Effector CD8-positive, alpha-beta T cell (primary cell): ENCODE results near the gene SLC66A2.

Source experiments
- DNase-seq: peaks from one replicate; lab custom pipeline; 2025; lab: John Stamatoyannopoulos, UW

SLC66A2 gene

DNA sequence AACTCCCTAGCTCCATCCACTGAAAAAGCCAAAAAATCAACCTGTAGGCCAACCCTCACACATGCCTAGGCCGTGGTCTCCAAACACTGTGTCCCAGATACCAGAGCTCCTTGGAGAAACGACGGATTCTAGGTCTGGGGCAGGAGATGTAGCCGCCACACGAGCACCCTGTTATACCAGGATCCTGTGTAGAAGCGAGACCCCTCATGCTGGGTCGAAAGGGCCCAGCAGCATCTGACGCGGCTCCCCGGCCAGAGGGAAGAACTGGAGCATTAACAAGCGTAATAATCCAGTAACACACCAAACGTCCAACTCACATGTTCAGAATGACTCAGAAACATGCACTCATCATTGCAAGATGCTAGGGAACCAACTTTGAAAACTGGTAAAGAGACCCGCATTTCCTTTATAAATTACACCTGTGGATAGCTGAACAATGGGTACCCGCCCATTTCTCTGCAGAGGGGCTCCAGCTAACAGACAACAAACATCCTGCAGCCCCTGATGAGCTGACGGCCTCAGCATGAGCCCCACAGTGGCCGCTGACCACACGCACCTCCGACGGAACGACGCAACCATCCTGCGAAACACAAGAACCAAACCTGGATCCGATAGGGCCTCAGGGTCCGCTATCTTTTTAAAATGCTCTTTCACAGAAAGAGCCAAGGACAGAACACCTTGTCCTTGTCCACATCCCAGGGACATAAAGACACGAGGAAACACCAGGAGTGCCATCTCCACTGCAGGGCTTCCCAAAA lies 14.2 kb downstream of the SLC66A2 start:
- DNase-seq, result no peak

DNA sequence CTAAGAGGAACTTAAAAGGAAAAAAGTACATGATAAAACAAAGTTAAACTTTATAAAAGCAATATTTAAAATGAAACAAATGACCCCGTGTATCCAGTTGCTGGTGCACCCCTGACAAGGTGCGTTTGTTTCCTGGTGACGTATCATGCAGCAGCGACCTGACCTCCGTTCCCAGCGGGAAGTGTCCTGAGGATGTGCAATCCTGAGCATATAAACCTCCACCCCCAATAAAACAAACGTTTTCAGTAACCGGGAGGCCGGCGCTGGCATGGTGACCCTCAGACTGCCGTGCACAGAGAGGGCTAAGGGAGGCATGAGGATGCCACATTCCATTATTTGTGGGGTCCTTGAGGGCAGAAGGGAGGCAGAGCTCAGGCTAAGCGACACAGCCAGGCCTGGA lies 14.8 kb downstream of the SLC66A2 start:
- DNase-seq, result no peak

DNA sequence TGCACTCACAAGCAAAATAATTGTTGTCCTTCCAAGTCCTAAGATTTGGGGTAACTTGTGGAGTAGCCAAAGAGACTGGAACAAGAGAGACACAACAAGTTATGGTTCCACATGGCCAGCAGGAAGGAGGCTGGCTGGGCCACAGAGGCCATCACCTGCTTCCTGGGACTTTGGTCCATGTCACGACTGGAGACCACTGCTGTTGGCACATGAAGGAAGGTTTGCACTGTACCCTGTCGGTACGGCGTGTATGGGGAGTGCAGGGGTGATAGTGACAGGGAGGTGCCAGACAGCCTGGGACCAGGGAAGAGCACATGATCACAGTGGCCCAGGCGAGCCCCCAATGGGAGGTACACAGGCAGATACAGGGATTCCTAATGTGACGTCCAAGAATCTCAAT lies 15.5 kb downstream of the SLC66A2 start:
- DNase-seq, result no peak

DNA sequence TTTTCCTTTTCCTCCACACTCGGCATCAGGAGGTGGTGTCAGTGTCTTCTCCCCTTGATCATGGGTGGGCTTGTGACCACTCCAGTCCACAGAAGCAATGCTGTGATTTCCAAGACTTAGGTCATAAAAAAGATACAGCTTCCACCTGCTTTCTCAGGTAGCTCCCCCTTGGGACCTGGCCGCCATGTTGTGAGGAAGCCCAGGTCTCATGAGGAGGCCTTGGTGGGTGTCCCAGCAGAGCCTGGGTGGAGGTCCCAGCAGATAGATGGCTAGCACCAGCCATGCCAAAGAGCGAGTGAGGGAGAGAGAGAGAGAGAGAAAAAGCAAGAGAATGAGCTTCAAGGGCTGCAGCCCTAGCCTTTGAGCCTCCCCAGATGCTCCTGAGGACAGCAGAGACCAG lies 16.0 kb downstream of the SLC66A2 start:
- DNase-seq, result no peak

DNA sequence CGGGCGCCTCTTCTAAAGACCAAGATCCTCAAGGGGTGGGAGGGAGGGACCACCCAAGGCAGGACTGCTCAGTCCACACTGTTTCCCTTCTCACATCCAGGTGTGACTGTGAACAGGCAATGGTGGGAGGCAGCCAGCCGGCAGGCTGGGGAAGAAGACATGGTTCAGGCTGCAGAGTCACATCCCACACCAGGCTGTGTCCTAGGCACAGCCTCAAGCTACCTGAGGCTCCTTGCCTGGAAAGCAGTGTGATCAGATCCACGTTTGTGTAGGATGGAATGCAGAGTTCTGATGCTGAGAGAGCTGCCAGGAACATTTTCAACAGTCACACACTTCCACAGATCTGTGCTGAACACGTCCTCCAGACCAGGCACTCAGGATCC lies 16.4 kb downstream of the SLC66A2 start:
- no peak for DNase-seq

DNA sequence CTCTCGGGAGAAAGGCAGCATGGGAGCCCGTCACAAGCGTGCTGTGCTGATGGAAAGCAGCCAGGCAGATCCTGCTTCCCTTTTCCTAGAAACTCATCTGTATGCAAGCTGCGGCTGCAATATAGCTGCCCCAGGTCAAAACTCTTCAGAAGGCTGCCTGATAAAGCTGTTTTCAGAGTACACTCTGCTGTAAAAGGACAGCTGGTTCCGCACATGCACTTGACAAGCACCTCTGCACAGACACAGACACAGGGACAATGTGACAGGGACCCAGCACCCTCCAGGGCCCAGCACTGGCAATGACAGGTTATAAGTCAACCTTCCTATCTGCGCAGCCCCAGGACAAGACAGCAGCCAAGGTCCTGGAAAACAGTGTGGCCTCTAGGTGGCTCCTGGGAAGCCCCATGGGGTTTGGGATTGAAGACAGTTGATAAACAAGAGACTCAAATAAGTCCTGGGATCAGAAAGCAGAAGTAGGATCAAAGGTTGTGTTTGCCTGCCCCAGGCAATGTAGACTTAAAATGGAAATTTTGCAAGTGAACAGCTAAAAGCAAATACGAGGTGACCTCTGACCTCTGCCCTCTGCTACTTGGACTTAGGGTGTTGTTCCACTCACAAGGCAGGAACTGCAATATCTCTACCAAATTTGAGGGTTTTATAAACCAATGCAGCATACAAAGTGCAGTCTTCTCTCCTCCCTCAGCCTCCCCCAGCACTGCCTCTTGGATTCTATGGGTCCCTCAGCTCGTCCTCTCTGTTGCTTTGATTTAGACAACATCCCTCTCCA lies 16.9 kb downstream of the SLC66A2 start:
- no peak for DNase-seq

DNA sequence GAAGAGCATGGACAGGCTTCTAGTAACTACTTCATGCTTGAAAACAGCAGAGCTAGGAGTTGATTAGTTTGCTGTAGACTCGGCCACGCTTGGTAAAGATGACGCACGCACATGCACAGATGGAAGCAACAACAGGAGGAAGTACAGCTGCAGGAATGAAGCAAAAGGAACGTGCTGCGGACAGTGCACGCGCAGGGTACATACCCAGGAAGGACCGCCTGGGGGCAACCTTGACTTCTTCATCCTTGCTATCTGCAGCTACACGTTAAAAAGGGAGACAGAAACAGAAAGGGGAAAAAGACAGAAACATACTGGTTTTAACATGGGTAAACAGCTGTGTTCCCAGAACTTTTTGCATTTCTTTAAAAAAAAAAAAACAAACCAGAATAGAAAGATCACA lies 17.7 kb downstream of the SLC66A2 start:
- no peak for DNase-seq

DNA sequence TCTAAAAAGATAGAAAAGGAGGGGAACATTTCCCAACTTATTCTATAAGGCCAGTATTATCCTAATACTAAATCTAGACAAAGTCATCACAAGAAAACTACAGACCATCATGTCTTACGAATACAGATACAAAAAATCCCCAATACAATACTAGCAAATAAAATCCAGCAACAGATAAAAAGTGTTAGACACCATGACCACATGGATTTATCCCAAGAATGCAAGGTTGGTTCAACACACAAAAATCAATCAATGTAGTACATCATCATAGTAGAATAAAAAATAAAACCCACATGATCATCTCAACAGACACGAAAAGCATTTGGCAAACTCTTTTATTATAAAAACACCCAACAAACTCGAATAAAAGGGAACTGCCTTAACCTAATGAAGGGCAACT lies 18.5 kb downstream of the SLC66A2 start:
- no peak for DNase-seq

DNA sequence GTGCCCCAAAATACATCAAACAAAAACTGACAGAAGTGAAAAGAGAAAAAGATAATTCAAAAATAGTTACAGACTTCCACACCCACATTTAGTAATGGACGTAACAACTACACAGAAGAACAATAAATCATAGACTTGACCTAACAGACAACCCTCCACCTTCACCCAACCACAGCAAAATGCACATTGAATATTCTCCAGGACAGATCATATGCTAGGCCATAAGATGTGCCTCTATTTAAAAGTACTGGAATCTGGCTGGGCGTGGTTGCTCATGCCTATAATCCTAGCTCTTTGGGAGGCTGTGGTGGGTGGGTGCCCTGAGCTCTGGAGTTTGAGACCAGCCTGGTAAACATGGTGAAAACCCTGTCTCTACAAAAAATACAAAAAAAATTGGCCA lies 20.0 kb downstream of the SLC66A2 start:
- no peak for DNase-seq

DNA sequence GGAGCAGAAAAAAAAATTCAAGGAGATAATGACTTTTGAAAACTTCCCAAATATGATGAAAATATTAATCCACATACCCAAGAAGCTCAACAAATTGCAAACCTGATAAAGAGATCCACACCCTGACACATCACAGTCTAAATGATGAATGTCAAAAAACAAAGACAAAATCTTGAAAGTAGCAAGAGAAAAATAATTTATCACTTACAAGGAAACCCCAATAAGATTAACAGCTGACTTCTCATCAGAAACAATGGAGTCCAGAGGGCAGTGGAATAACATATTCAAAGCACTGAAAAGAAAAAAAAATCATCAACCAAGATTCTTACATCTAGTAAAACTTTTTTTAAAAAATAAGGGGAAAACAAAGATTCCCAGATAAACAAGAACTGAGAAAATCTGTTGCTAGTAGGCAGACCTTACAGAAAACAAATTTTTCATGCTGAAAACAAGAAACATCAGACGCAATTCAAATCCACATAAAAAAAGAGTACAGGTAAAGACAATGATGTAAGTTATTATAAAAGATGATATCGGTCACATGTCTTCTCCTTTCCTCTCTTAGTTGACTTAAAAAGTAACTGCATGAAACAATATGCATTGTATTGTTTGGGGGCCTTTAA lies 21.3 kb downstream of the SLC66A2 start:
- DNase-seq, result no peak

DNA sequence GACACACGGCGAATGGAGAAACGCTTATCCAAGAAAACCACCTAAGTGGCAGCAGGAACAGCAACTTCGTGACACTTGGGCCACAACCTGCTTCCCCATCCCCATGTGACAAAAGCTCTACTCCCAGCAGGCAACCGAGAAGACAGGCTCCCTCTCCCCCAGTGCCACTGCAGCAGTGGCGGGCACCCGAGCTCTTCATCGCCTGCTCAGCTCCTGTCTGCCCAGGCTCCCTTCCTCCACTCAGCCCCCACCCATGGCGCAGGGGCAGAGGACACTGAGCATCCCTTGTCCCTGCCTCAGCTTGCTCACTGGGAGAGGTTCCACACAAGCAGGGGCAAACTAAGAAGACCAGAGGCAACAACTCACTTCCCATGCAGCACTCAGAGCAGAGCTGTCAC lies 22.9 kb downstream of the SLC66A2 start:
- no peak for DNase-seq

DNA sequence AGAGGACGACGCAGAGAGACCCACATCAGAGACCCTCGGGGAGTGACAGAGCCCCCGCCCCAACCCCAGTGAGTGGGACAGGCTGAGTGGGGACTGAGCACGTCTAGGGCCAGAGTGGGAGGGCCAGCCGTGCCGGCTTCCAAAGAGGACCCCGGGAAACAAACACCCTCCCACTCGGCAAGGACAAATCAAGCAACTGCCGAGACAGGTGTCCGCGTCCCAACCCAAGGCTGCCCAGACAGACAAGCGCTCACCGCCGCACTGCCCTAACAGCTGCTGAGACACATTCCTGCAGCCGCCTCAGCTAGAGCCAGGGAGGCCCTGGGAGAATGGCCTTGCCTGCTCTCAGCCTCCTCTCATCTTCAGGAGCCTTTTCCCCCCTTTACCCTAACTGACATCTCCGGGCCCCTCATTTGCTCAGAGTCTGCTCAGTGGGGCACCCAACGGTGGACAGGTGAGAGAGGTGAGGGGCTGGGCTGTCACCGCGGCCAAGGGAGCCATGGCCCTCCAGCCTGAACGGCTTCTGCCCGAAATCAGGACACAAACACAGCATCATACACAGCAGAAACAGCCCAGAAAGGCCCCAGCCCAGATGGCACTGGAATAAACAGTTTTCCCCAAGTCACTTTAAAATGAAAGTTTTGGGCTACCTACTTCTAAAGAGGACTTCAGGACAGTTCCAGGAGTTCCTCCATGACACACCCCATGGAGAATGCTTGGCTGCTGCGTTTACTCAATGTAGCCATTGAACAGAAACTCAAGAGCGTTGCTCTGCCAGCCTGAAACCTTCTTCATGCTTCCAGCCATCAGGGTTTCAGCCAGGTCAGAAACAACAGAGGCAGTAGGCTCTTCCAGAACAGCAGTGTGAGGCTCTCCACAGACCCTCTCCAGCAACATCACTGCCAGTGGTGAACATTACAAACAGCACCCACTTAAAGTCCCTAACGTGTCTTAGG lies 23.6 kb downstream of the SLC66A2 start:
- DNase-seq, result no peak

DNA sequence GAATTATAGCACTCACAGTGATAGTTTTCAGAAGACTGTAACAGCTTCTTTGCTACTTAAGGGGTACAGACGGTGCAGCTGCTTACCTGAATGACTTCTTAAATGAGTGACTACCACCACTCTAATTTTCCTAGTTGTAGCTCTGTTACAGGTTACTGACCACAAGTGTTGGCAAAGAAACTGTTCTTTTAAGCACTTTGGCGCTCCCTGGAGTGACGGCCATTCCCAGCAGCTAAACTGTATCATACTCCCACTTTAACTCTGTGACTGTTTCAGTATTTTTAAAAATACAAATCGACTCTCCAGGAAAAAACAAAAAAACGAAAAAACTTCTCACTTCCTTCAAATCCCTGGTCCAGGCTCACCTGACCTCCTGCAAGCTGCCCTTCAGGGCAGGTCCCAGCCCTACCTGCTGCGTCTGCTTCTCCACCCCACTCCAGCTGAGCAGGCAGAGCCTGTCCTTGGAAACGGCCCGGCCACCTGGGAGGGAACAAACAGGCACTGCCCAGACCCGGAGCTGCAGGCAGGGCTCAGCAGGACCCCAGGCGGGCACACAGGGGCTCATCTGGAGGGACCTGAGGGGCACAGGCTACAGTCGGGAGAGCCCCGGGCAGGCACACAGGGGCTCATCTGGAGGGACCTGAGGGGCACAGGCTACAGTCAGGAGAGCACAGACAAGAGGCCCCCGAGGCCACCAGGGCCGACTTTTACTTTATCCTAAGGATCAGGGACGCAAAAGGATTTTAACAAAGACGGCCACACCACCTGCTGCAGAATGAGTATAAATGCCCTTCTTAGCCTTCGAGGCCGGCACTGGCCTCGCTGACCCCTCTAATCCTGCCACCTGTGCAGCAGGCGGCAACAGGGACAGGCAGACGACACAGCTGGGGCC lies 24.5 kb downstream of the SLC66A2 start:
- DNase-seq, result no peak

DNA sequence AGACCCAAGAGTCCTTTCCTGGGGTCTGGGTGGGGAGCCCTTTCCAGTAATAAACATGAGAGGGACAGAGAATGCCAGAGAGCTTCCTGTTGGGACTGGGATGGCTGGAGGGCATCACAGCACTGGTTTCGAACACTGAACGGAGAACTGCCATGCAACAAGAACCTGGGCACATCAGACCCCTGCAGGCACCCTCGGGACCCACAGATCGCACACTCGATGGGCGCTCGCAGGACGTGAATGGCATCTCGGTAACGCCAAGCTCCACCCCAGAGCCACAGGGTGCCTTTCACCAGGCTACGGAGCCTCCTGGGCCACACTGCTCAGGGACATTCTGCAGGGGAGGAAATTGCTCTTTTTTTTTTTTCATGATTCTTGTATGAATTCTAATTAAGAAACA lies 25.1 kb downstream of the SLC66A2 start:
- no peak for DNase-seq

DNA sequence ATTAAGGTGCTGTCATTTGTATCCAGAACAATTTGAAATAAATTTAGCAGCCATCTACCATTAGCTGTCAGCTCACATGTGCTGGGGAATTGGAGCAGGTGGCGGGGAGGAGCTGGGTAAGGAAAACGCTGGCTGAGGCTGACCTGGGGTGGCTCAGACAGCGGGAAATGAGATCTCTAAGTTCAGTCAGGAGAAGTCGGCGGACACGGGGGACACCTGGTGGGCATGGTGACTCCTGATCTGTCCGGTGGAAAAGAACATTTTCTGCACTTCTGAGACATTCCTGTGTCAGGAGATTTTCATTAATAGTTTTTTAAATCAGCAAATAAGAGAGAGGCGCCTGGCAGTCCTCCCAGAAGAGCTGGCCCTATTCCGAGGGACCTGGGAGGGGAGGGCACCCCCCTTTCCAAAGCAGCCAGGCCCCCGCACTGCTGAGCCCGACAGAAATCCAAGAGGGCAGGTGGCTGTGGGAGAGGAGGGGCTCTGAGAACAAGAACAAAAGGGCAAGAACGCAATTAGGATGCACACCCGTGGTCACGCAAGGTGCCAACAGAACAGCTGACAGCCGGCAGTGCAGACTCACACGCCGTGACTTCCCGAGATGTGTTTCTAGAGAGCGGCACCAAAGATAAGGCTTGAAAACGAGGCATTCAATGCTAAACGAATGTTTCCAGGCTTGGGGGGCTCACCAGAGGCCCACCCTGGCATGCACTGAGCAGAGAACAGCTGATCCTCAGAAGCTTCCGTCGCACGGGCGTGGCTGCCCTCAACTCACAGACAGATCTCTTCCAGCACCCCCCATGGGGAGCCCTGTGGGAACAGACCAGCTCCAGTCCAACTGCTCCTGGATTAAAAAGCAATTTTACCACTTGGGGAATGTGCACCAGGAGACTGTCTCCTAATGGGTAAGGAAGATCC lies 26.4 kb downstream of the SLC66A2 start:
- DNase-seq, result no peak

DNA sequence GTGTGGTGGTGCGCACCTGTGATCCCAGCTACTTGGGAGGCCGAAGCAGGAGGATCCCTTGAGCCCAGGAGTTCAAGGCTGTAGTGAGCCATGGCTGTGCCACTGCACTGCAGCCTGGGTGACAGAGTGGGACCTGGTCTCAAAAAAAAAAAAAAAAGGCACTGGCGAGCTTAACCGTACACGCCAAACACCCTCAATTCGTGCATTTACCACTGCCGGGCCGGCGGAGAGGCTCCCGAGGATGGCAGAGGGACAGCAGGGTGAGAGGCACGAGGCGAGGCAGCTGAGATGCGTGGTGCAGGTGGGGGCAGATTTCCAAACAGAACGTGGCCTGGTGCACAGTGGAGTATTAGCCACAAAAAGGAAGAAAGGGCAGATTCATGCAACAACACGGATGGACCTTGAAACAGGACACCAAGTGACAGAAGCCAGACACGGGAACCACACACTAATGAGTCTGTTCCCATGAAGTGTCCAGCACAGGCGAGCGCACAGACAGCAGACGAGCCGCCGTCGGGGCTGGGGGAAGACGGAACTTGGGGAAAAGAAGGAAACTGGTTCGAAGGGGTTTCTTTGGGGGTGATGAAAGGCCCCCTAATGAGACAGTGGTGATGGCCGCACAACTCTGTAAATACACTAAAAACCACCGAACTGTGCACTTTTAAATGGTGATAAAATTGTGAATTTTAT lies 27.4 kb downstream of the SLC66A2 start:
- DNase-seq, result no peak

DNA sequence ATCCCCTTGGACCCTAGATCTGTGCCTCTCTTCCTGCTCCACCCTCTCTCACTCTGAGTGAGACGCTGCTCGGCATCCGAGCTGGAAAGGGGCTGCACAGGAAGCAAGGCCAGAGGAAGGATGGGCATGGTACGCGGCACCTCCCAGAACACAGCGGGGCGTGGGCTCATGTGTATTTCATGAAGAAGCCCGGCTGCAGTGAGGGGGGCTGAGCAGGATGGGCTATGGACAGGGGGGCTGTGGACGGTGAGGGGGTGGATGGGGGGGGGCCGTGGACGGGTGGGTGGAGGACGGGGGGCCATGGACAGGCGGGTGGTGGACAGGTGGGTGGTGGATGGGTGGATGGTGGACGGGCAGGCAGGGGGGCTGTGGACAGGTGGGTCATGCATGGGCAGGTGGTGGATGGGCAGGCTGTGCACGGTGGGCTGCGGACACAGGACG lies 28.5 kb downstream of the SLC66A2 start:
- no peak for DNase-seq

DNA sequence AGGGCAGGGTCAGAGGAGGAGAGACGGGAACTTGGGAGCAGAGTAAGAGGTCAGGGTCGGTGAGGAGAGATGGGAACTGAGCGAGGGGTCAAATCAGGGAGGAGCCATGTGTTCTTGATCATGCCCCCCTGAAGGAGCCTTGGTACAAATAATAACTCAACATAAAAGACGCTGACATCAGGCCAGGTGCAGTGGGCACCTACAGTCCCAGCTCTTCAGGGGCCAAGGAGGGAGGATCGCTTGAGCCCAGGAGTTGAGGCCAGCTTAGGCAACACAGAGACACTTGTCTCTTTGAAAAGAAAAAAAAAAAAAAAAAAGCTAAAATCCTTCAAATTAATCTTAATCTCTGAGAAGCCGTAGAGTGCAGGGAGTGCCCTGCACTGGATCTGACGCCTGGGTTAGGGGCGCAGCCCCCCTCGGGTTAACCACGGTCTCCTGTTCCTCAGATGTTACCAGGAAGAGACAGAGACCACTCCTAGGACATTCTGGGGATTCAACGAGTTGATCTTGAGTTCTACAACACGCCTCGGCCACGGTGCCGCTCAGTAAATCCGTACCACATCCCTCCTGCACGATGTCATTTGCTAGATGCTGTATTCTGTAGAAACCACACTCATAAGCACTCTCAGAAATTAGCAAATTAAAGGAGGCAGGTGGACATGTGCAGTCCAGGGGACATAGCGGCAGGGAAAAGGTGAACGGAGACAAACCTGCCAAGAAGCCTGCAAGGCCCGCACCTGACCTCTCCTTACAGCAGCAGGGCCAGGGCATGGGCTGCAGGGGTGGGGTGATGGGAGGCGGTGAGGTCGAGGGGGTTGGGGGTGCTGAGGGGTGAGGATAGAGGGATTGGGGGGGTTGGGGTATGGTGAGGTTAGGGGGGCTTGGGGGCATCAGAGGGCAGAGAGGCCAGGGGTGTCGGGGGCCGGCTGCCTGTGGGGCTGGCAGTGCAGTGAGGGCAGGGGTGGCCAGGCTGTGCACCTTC lies 29.2 kb downstream of the SLC66A2 start:
- no peak for DNase-seq
